Measurements from ENCODE around the gene PCBP3. TPM values are rescaled to one million over a fixed set of nuclear protein-coding genes. Genes with fewer than 3 reads are reported as not detected.
A peak's percentile ranks its signal among the peaks of the same experiment; 100 is the strongest.

Gene PCBP3
- total RNA-seq, 1 donor from 2014 or later, result 7.1 TPM

DNA sequence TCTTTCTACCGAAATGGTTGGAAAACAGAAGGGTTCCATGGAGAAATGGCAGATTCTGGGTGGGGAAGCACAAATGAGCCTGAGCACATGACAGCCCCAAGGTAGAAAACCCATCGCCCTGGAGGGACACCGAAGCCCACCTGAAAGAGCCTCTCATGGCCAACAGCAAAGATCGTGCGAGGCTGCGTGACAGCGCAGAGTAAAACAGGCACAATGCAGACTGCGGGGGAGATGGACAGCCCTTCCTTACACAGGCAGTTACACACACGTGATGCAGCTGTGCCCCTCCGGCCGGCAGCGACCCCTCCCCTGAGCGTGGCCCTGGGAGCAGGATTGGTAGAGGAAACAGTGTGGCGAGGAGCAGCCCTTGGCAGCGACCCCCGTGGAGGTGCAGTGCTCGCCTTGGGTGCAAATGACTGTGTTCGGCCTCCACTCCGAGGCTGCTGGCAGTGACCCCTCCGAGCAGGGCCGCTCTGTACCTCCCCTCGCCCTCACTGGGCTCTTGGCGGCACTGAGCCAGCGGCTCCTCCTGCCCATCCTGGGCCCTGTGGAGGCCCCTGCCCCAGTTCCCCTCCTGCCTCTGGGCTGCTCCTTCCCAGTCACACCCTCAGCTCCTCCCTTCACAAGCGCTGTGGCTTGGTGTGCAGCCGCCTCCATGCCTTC is 217.1 kb downstream of the PCBP3 start:
- no peak for DNase-seq (ENCODE audit: low spot score)

DNA sequence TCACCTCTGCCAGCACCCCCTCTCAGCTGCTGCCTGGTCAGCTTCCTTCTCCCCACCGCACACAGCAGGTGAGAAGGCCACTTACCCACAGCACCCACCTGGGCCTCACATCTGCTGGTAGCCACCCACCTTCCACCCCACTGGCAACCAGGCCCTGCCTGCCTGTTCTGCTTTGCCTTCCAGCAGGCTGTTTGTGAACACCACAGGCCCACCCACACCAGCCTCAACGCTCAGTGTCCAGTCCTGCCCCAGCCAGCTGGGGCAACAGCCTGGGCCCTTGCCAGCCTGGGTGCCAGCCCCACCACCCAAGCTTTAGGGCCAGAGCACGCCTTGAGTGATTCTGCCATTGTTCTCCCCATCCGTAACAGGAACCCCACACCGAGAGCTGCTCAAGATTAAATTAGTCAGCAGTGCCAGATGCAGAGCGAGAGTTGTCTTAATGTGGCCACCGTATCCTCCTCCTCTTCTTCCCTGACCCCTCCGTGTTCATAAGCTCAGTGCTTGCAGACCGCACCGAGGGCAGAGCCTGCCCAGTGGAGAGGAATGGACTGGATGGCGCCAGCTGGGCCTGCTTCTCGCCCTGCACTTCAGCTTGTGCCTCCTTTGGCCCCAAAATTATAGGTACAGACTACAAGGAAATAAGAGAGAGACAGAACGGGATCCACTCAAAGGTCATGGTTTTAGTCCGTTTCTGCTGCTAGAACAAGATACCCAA is 217.8 kb downstream of the PCBP3 start:
- DNase-seq (ENCODE audit: low spot score), result no peak

DNA sequence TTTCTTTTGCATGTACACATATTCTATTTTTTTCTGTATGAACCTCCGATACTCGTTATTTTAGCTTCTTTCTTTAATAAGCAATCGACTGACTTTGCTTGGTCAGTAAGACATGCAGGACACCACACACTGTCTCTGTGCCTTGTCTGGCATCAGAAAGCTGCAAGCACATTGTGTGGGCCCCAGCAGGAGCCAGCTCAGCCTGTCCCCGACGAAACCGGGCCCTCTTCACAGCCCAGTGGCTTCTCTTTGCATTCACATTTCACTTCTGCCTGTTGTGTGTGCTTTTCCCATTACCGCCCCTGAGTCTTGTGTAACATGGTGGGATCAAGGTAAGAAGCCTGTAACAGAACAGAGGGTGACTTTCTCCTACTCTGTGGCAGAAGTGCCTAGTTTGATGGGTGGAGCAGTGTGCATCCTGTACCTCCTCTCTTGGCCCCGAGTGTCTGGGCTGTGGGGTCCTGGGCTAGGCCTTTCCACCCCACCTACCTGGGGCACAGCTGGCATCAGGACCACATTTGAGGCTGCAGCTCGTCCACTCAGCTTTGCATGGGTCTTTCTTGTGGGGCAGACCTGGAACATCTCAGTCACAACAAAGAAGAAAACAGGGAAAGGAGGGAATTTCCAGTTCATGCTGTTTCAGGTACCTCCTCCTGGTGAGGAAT is 219.2 kb downstream of the PCBP3 start:
- DNase-seq (ENCODE audit: low spot score), result no peak

DNA sequence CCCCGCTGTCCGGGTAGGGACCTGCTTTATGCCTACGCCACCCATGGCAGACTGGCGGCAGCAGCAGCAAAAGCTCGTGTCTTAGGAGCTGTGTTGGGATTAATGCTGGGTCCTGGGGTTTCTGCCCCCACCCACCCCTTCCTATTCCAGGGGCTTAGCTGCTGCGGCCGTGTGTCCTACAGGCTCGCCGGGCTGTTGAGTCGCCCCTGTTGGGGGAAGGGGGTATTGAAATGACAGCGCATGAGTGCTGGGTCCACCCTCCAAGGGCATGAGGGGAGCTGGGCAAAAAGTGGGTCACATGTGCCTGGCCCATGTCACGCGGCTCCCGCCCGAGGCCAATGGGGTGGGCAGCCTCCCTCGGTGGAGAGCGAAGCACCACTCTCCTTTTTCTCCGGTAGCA is 219.7 kb downstream of the PCBP3 start:
- DNase-seq (ENCODE audit: low spot score), result no peak

DNA sequence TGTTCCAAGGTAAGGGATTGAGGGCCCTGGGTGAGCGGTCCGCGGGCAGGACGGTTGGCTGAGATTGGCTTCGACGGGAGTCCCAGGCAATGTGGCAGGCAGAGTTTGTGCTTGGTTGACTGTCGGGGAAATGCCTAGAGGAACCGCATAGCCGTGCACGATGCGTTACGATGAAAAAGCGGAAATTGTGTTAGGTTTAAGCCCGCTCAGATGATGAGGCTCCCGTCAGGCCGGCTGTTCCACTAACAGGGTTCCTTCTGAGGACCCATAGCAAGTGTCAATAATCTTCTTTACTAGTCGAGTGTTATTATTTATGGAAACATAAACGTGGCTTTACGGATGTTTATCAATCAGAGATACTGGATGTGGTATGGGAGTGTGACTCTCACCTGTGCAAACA is 220.2 kb downstream of the PCBP3 start:
- DNase-seq (ENCODE audit: low spot score), result no peak

DNA sequence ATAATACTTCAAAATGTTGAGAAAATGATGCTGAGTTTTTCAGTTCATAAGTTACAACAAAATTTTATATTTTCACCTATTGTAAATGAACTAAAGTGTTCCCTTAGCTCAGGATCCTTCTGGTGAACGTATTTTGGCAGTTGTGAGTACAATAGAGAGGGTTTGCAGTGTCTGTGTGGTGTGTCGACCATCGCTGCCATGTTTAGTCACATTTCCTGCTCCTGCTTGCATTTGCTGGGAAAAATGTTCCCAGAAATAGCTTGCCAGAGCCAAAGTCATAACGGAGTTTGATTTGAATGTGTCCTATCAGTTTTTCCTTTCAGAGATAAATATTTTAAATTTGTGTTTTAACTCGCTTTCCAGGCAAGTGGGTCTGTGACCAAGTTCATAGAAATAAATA is 220.9 kb downstream of the PCBP3 start:
- no peak for DNase-seq (ENCODE audit: low spot score)

DNA sequence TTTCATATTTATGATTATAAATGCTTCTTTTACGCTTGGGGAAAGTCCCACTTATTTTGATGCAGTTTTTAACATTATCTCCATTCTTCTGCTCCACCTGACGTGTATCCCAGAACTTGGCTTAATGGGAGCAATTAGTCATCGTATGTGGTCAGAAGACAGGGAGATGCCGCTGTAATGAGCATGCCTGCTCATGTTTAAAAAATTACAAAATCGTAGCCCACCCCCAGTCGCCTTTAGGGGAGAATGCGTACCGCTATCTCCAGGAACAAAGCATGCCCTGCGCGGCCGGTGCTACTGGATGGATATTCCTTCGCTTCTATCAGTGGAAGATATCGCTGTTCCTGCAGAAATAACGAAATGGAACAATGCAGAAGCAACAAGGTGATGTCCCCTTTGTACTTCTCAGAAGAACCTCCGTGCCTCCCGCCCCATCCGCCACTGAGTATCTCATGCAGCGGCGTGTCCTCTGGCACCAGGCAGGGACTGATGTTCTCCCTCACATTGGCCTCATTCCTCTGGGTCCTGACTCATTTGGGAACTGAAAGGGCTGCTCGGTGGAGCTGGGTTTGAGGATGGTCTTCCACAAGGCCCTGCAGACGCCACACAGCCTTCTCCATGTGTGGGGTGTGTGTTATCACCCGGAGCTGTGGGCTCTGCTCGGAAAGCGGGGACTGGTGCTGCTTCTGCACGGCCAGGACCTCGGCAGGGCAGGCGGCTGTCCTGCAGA is 221.7 kb downstream of the PCBP3 start:
- DNase-seq (ENCODE audit: low spot score), result no peak

DNA sequence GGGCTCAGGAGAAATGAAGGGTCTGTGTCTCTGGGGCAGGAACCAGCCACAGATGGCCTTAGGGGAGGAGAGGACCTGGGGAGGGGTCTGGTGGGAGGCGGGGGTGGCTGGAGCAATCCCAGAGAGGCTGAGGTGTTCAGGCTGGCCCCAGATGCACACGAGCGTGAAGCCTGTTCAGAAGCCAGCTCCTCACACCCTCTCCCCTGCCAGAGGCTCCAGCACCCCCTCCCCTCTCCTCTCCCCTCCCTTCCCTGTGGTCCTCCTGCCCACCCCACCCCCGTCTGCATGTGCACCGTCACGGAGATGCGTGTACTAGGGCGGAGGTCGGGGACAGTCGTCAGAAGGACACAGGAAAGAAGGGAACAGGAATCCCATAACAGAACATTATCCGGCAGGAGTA is 223.0 kb downstream of the PCBP3 start:
- DNase-seq (ENCODE audit: low spot score), result no peak

DNA sequence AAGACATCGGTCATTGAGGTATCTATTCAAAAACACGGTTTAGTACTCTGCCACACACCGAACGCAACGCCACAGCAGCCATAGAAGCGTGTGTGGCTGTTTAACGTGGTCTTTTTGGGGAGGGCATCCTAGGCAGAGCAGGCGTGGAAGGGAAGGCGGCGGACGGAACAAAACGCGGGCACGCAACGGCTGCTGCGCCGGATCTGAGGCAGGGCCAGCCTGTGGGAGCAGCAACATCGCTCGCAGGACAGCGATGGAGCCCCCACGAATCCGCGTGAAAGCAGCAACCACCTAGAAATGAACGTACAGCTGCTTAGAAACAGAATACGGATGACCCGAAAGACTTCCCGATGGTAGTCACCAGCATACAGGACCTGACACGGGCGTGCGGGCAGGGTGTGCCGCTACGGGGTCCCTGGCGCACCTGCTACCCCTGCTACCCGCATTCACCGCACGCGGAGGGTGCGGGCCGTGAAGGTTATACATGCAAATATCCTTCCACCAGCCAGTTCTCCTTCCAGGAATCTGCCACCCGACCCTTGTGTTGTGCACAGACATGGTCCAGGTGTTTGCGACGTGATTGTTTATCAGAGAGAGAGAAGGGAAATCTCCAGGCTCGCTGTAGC is 223.6 kb downstream of the PCBP3 start:
- DNase-seq (ENCODE audit: low spot score), result no peak

DNA sequence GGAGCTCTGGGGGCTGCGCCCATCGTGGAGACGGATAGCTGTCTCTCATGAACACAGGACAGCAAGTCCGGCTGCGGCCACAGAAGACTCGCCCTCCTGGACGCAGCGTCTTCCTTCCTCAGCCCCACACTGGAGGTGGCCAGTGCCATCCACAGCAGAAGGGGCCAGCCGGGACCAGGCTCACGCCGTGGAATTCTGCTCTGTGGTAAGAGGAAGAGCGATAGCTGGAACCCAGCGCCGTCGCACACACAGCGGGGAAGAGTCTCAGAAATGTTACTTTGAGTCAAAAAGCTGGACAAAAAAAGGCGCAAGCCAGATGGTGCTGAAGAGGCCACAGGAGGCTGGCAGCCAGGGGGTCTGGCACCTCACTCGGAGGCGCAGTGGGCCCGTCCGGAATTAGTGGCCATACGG is 224.2 kb downstream of the PCBP3 start:
- DNase-seq (ENCODE audit: low spot score), result no peak

DNA sequence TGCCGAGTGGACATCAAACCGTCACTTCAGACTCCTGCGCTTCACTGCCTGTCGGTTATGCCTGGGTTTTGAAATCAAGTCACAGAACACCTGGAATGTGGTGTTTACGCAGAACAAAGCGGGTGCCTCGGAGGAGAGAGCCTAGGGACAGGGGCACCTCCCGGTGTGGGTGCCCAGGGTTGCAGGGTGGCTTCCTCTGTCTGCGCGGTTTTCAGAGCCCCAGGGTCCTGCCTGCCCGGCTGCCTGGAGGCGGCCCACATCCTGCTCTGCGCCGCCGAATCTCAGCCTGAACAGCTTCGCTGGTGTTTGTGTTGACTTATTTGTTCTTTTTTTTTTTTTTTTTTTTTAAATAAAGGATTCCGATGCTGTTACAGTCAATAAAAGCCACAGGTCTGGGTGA is 224.6 kb downstream of the PCBP3 start:
- DNase-seq (ENCODE audit: low spot score), result peak; percentile 39

DNA sequence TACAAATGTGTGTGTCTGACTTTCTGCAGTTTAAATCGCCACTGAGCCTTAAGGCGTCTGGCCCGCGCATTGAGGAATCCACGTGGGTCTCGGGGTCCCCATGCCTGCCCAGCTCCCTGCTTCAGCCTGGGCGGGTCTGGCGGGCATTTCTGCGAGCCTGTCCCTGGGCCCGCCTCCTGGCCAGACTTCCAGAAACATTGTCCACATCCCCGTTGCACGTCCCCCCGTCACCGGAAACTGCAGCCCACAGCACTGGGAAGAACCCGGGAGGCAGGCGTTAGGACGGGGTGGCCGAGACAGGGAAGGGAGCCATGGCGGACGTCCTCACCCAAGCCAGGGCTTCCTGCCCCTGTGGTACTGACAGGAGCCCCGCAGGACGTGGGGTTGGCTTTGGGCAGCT is 225.0 kb downstream of the PCBP3 start:
- peak; percentile 40 for DNase-seq (ENCODE audit: low spot score)

DNA sequence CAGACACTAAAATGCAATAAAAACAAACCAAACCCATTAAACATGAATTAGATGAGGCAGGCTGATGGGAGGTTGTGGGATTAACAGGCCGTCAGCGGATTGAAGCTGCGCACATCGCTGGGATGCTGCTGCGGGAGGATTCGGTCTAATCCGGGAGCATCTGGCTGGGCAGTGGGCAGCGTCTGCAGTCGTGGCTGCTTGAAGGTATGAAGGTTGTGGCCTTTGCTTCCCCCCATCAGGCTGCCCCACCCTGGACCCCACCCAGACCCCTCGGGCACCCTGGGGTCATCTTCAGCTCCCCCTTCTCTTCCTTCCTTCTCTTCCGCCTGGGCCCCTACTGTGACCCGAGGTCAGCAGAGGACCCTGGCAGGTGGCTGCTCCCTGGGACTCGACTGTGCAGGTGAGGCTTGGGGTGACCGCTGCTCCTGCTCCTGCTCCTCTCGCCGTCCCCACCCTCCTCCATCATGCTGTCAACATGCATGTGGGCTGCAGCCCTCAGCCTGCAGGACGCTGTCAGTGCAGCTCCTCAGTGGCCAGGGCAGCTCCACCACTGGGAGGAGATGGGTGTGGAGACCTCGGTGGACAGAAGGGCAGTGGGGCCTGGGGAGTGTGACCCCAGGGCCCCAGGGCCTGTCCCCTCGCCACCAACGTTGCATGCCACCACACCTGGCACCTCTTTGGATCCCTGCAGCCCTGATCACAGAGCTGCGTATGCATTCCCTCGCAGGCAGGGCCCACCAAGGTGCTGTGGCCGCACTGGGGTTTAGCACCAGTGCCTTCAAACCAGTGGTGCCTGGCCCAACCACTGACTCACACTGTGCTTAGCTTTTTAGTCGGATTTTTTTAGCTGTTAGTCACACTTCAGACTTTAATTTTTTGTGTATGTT is 225.8 kb downstream of the PCBP3 start:
- peak; percentile 37 for DNase-seq (ENCODE audit: low spot score)

DNA sequence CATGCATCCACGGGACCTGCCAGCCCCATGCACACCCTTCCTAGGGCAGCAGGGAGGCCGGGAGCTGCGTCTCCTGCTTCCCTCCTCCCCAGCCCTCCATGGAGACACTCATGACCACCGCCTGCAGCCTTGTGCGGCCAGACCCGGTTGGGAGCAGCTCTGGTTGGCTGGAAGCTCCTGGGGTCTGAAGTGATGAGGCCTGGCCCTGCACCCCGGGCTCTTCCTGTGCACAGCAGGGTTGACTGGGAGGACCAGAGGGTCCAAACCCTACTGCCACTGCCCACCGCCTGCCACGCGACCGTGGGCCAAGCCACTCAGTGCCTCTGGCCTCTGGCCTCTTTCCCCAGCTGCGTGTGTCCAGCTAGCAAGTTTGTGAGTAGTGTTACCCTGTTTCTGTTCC is 226.9 kb downstream of the PCBP3 start:
- peak; percentile 37 for DNase-seq (ENCODE audit: low spot score)

DNA sequence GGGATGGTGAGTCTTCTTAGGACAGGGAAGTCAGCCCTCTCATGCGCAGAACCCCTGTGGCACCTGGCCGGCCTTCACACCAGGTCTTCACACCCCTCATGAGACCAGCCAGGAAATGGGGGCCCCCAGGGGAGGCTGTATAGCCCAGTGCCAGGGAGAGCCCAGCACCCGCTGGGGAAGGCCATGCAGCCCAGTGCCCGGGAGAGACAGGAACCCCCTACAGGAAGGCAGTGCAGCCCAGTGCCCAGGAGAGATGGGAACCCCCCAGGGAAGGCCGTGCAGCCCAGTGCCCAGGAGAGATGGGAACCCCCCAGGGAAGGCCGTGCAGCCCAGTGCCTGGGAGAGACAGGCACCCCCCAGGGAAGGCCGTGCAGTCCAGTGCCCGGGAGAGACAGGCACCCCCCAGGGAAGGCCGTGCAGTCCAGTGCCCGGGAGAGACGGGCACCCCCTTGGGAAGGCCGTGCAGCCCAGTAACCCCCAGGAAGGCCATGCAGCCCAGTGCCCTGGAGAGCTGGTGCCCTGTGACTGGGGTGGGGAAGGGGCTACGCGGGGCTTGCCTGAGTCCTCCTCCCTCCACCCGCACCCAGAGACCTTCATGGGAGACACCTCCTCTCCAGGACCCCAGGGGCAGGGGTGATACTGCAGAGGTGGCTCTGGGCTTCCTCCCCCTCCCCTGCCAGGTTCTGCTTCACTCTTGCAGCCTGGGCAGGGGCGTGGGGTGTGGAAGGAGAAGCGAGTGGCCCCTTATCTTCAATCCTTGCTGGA is 227.5 kb downstream of the PCBP3 start:
- DNase-seq (ENCODE audit: low spot score), result peak; percentile 39

DNA sequence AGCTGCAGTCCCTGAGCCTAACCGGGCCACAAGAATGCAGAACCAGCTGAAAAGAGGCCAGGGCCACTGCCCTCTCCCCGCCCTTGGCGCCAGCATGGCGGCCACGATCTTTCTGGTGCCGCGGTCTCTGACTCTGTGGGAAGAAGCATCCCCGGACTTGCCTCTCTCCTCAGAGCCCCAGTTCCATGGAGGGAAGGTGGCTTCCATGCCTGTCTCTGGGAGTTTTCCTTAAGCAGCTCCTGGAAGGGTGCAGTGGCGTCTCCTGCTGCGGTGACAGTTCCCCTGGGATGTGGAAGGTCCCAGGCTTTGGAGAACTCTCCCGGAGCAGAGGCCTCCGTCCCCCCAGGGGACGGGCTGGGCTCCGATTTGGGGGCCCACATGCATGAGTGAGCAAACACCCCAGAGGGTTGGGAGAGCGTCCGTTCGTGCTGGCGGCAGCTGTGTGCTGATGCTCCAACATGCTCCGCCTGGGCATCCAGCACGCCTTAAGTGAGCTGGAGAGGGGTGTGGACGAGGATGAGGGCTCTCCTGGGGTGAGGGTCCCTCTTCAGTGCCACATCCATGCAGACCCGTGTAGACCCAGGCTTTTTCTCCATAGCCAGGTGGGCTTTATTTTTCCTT is 228.2 kb downstream of the PCBP3 start:
- peak; percentile 36 for DNase-seq (ENCODE audit: low spot score)

DNA sequence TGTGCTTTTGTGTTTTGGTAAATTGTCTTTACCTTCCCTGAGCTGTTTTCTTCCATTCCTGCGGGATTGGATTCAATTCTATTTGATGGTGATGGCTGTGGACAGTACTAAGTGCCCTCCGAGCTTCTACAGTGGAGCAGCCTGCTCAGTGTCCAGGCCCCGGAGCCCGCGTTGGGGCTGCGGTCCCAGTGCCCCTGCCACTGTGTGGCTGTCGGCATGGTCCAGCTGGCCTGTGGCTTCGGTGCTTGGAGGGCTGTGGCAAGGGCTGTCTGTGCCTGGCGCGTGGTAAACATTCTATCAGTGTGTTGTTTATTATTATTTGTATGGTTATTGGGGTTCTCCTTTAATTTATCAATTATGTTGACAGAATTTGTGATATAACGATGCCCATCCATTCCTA is 228.9 kb downstream of the PCBP3 start:
- DNase-seq (ENCODE audit: low spot score), result no peak

DNA sequence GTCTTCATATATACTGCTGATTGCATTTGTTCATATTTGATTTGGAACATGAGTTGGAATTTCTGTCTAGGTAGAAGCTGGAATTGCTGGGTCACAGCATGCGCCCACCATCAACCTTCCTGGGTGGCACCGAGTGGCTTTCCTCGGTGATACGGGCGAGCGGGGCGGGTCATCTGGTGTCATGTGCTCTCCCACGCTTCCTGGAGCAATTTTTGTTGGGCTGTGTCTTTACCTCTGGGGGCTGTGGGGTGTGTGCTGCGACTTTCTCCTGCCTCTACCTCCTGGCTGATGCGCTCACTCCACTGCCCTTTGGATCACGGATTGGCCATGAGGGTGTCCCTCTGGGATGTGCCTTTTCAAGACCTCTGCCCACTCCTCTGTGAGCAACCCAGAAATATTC is 229.4 kb downstream of the PCBP3 start:
- peak; percentile 17 for DNase-seq (ENCODE audit: low spot score)

DNA sequence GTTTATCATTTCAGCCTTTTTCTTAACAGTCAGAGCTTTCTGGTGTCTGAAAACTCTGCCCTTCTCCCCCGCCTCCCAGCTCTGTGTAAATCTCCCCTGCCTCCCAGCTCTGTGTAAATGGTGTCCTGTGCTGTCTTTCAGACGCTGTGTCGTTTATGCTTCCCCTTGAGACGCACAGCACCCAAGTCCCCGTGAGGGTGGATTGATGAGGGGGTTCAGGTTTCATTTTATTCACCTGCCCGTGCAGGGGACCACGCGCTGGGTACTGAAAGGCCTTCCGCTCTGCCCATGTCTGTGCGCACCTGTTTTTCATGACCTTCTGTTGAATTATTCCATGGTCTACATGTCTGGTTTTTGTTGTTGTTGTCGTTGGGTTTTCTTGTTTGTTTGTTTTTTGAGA is 229.9 kb downstream of the PCBP3 start:
- no peak for DNase-seq (ENCODE audit: low spot score)

DNA sequence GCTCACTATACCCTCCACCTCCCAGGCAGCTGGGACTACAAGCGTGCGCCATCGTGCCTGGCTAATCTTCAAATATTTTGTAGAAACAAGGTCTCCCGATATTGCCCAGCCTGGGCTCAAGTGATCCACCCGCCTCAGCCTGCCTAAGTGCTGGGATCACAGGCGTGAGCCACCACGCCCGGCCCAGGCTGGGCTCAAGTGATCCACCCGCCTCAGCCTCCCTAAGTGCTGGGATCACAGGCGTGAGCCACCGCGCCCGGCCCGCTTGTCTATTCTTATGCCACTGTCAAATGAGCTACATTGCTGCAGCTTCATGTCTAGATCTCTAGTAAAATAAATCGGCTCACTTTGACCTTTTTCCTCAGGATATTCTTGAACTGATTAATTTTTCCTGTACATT is 230.3 kb downstream of the PCBP3 start:
- no peak for DNase-seq (ENCODE audit: low spot score)

Measured in ureter (tissue), 1 donor.